OCI-LY3 (cell line): ENCODE data around the gene DNAH7.

Experiments
- H2AFZ ChIP-seq: fragments of 200-600, 300-600 bp; shearing (Covaris generic); 2 replicates; pipeline ENCODE4 v1.6.0; 2014; ENCODE audit warnings: antibody characterized with exemption, low read depth, low read length
- H3K27ac ChIP-seq: fragments of 200-600, 300-600 bp; sonication (generic); 2 replicates; pipeline ENCODE4 v1.5.1; 2014; ENCODE audit warnings: mild to moderate bottlenecking, low read length, moderate library complexity, mixed read lengths
- H3K27me3 ChIP-seq: fragments of 200-600, 300-600 bp; sonication (generic); 2 replicates; pipeline ENCODE4 v1.6.1; 2014; ENCODE audit warnings: low read depth, low read length, mixed read lengths
- H3K36me3 ChIP-seq: fragments of 200-600, 300-600 bp; sonication (generic); replicated peaks from 2 replicates; pipeline ENCODE3; 2014; ENCODE audit warnings: low read depth, low read length, mixed read lengths
- H3K4me1 ChIP-seq: fragments of 300-600, 200-600 bp; sonication (generic); 2 replicates; pipeline ENCODE4 v1.6.1; 2014; ENCODE audit warnings: low read length, mixed read lengths
- H3K4me2 ChIP-seq: fragments of 200-600, 300-600 bp; sonication (generic); 2 replicates; pipeline ENCODE4 v1.6.1; 2014; ENCODE audit warnings: low read length, mixed read lengths
- H3K4me3 ChIP-seq: fragments of 300-600, 200-600 bp; sonication (generic); 2 replicates; pipeline ENCODE4 v1.5.1; 2014; ENCODE audit warnings: antibody characterized with exemption, mild to moderate bottlenecking, low read length, moderate library complexity
- H3K79me2 ChIP-seq: fragments of 300-600, 200-600 bp; shearing (Covaris generic); 2 replicates; pipeline ENCODE4 v1.6.1; 2014; ENCODE audit warnings: mild to moderate bottlenecking, low read length, mixed read lengths
- H3K9ac ChIP-seq: fragments of 300-600, 200-600 bp; shearing (Covaris generic); 2 replicates; pipeline ENCODE4 v1.6.0; 2014; ENCODE audit warnings: mild to moderate bottlenecking, low read length, moderate library complexity
- H3K9me3 ChIP-seq: fragments of 200-600, 300-600 bp; shearing (Covaris generic); 2 replicates; pipeline ENCODE4 v1.6.1; 2014; ENCODE audit warnings: low read length, mixed read lengths; ENCODE audit not compliant: insufficient read depth
- H4K20me1 ChIP-seq: fragments of 200-600, 300-600 bp; sonication (generic); 2 replicates; pipeline ENCODE4 v1.6.1; 2016; ENCODE audit warnings: low read length, mixed read lengths; ENCODE audit not compliant: insufficient read depth
- CTCF ChIP-seq: fragments of 200-600, 300-600 bp; sonication (generic); IDR thresholded peaks from 2 replicates; pipeline ENCODE4 v1.5.1; 2014; ENCODE audit warnings: antibody characterized with exemption, low read length, low read depth
- EZH2phosphoT487 ChIP-seq: fragments of 200-600 bp; shearing (Covaris generic); IDR thresholded peaks from 2 replicates; pipeline ENCODE4 v1.6.1; 2018; ENCODE audit warnings: antibody characterized with exemption, mixed run types, low read depth

Gene DNAH7

DNA sequence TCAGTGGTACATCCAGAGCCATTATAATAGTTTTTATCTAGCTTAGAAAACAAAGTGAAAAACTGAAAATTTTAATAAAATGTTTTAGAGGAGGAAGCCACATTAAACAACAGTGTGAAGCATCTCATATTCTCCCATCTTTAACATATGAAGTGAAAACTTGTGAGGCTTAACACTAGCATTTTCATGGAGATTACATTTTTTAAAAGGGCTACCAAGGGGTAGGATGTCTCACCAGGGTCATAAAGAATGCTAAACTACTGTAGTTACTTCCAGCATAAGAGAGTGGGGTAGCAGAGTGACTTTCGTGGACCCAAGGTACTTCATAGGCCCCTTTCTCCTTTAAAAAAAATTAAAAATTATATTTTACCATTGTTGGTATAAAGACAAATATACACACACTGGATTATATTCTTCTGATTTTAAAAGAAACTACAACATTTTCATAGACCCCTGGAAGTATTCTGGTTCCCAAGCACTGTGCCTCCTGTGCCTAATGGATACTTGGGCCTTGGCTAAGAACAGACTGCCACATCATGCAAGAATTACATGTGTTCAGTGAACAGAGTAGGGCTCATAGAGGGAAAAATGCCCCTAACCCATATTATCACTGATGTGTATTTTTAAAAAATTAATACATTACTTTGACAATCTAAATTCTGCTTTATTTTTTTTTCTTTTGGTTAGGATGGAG lies 263.2 kb downstream of the DNAH7 start:
- H3K79me2 ChIP-seq: no peaks in the 10 kb centered on the region
- no peaks in the 10 kb centered on the region for H4K20me1 ChIP-seq
- H3K9ac ChIP-seq: no peak overlapping the region
- no peaks in the 10 kb centered on the region for H3K36me3 ChIP-seq
- no peaks in the 10 kb centered on the region for H3K9me3 ChIP-seq
- H3K4me1 ChIP-seq: no peaks in the 10 kb centered on the region
- no peak overlapping the region for H3K27ac ChIP-seq
- no peak overlapping the region for H3K4me3 ChIP-seq
- TF ChIP-seq CTCF: no peak
- no peak for TF ChIP-seq EZH2phosphoT487
- H2AFZ ChIP-seq: no peak overlapping the region
- H3K4me2 ChIP-seq: no peak overlapping the region
- H3K27me3 ChIP-seq: no peaks in the 10 kb centered on the region

- TF ChIP-seq CTCF (no peak), EZH2phosphoT487 (no peak)
- H3K4me3 ChIP-seq: no peak overlapping the region
- no peaks in the 10 kb centered on the region for H4K20me1 ChIP-seq
- H3K9me3 ChIP-seq: no peaks in the 10 kb centered on the region
- H3K79me2 ChIP-seq: no peaks in the 10 kb centered on the region
- H3K9ac ChIP-seq: no peak overlapping the region
- H3K4me1 ChIP-seq: no peaks in the 10 kb centered on the region
- no peak overlapping the region for H3K27ac ChIP-seq
- H3K27me3 ChIP-seq: no peaks in the 10 kb centered on the region
- no peak overlapping the region for H2AFZ ChIP-seq
- no peaks in the 10 kb centered on the region for H3K36me3 ChIP-seq
- H3K4me2 ChIP-seq: no peak overlapping the region
Observed at GRCh38 chr2:195795879-195796278, 272.8 kb downstream of the DNAH7 start.

- no peak overlapping the region for H2AFZ ChIP-seq
- no peak overlapping the region for H3K9ac ChIP-seq
- H3K27ac ChIP-seq: no peak overlapping the region
- H3K4me1 ChIP-seq: no peaks in the 10 kb centered on the region
- H3K79me2 ChIP-seq: no peaks in the 10 kb centered on the region
- TF ChIP-seq EZH2phosphoT487 (no peak), CTCF (no peak)
- H3K9me3 ChIP-seq: no peaks in the 10 kb centered on the region
- H3K27me3 ChIP-seq: no peaks in the 10 kb centered on the region
- no peak overlapping the region for H3K4me2 ChIP-seq
- H4K20me1 ChIP-seq: no peaks in the 10 kb centered on the region
- no peaks in the 10 kb centered on the region for H3K36me3 ChIP-seq
- H3K4me3 ChIP-seq: no peak overlapping the region
Observed at GRCh38 chr2:195793881-195794280, 274.8 kb downstream of the DNAH7 start.

DNA sequence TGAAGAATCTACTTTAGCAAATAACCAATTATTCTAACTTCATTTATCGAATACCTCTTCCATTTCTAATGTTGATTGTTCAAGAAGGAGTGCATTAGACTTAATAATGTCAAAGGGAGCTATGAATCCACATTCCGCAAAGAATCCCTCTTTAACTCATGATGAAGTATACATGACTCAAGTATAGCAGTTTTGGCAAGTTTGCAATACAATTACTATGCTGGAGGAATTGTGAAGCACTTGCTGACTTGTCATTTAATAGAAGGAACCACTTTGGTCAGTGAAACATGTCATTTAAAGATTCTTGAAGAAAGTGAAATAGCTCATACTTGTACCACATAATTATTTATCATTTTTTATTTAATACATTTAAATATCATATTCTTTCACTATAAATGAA lies 286.5 kb downstream of the DNAH7 start:
- Histone ChIP-seq H3K4me3 (no peak overlapping the region), H3K9me3 (no peaks in the 10 kb centered on the region), H3K27me3 (no peaks in the 10 kb centered on the region), H3K79me2 (no peaks in the 10 kb centered on the region), H3K4me1 (no peaks in the 10 kb centered on the region), H3K36me3 (no peaks in the 10 kb centered on the region), H2AFZ (no peak overlapping the region), H3K27ac (no peak overlapping the region), H3K4me2 (no peak overlapping the region), H3K9ac (no peak overlapping the region), H4K20me1 (no peaks in the 10 kb centered on the region)
- no peak for TF ChIP-seq EZH2phosphoT487
- no peak for TF ChIP-seq CTCF
